GM10266 (cell line): ENCODE results near the gene ARID1B.

Source experiments
- DNase-seq: peaks from one replicate; pipeline ENCODE4 v3.0.0; 2012; ENCODE audit errors: extremely low spot score
- CTCF ChIP-seq: IDR thresholded peaks from 2 replicates; pipeline ENCODE4 v1.5.1; 2012; ENCODE audit warnings: mild to moderate bottlenecking, low read depth; ENCODE audit not compliant: control insufficient read depth, insufficient read depth; ENCODE audit errors: missing control alignments

The ARID1B gene

GRCh38 chr6:157090736-157091135, 313.6 kb downstream of the ARID1B start:
- TF ChIP-seq CTCF = no peak
- DNase-seq = no peak

GRCh38 chr6:157091243-157091642, 314.1 kb downstream of the ARID1B start:
- TF ChIP-seq CTCF = no peak
- no peak for DNase-seq

- DNase-seq = no peak
- TF ChIP-seq CTCF = no peak
Observed at GRCh38 chr6:157091856-157092460, 314.8 kb downstream of the ARID1B start.

- no peak for TF ChIP-seq CTCF
- DNase-seq = no peak
Observed at GRCh38 chr6:157092736-157093135, 315.6 kb downstream of the ARID1B start.

GRCh38 chr6:157093536-157093935, 316.4 kb downstream of the ARID1B start:
- no peak for DNase-seq
- TF ChIP-seq CTCF = no peak

- TF ChIP-seq CTCF = no peak
- DNase-seq = peak; percentile 28
Observed at GRCh38 chr6:157094038-157094437, 316.9 kb downstream of the ARID1B start.

- no peak for TF ChIP-seq CTCF
- DNase-seq = no peak
Observed at GRCh38 chr6:157095084-157095483, 317.9 kb downstream of the ARID1B start.
